ENCODE data around the gene CNTNAP2.

DNA sequence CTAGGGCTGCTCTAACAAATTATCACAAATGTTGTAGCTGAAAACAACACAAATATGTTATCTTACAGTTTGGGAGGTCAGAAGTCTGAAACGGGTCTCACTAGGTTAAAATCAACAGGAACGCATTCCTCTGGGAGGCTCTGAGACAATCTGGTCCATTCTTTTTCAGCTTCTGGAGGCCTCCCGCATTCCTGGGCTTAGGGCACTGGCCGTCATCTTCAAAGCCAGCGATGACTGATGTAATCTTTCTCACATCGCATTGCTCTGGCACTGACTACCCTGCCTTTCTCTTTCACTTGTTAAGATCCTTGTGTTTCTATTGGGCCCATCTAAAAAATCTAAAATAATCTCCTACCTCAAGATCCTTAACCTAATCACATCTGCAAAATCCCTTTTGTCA is 1402.5 kb downstream of the CNTNAP2 start:
- TF ChIP-seq, protein P1, sequence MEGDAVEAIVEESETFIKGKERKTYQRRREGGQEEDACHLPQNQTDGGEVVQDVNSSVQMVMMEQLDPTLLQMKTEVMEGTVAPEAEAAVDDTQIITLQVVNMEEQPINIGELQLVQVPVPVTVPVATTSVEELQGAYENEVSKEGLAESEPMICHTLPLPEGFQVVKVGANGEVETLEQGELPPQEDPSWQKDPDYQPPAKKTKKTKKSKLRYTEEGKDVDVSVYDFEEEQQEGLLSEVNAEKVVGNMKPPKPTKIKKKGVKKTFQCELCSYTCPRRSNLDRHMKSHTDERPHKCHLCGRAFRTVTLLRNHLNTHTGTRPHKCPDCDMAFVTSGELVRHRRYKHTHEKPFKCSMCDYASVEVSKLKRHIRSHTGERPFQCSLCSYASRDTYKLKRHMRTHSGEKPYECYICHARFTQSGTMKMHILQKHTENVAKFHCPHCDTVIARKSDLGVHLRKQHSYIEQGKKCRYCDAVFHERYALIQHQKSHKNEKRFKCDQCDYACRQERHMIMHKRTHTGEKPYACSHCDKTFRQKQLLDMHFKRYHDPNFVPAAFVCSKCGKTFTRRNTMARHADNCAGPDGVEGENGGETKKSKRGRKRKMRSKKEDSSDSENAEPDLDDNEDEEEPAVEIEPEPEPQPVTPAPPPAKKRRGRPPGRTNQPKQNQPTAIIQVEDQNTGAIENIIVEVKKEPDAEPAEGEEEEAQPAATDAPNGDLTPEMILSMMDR (IDR thresholded peaks at IDR 0.05): no peak
- no peak for TF ChIP-seq POLR2A (IDR thresholded peaks at IDR 0.05)
- no peak for TF ChIP-seq EP300 (IDR thresholded peaks at IDR 0.05)

Data from tibial nerve (tissue), 4 donors.